SK-N-SH (cell line): ENCODE data around the gene PLA2G6. TPM values are rescaled to one million over a fixed set of nuclear protein-coding genes. Genes with fewer than 3 reads are reported as not detected.

Experiments used
- CTCF ChIA-PET: fragments of 300-600, 350-600 bp; formaldehyde crosslinking; extraction: SDS; loops from one replicate; lab custom pipeline; 2021; lab: Yijun Ruan, JAX
- POLR2A ChIA-PET: fragments of 350-600 bp; sonication (Branson Sonifier 250); formaldehyde crosslinking; extraction: SDS; loops from one replicate; lab custom pipeline; 2020; ENCODE audit warnings: antibody characterized with exemption, inconsistent platforms; lab: Yijun Ruan, JAX
- DNase-seq: peaks from one replicate; pipeline ENCODE4 v3.0.0; 2012
- H2AFZ ChIP-seq: fragments of 200-600 bp; sonication (generic); 2 replicates; pipeline ENCODE4 v1.8.1; 2016; ENCODE audit warnings: antibody characterized with exemption, mild to moderate bottlenecking, low read depth
- H3F3A ChIP-seq: fragments of 200-600 bp; sonication (generic); replicated peaks from 2 replicates; pipeline ENCODE3; 2016; ENCODE audit warnings: antibody characterized with exemption, mild to moderate bottlenecking; ENCODE audit not compliant: insufficient read depth
- H3K27ac ChIP-seq, 2 experiments: fragments of 200-500 bp in 1 of 2; fragments of 200-600 bp in 1 of 2; sonication (Bioruptor generic) in 1 of 2; sonication (generic), shearing (Covaris generic) in 1 of 2; 2 replicates each; pipeline versions ENCODE4 v1.5.1 to v1.6.1; 2014 to 2016; ENCODE audit warnings: low read depth in 2 of 2, inconsistent platforms in 1 of 2, low read length in 1 of 2, mild to moderate bottlenecking in 1 of 2, mixed read lengths in 1 of 2
- H3K27me3 ChIP-seq: fragments of 200-600 bp; sonication (generic), shearing (Covaris generic); 2 replicates; pipeline ENCODE4 v1.6.1; 2016; ENCODE audit warnings: mixed run types; ENCODE audit not compliant: insufficient read depth
- H3K36me3 ChIP-seq, 2 experiments: fragments of 200-500 bp in 1 of 2; fragments of 200-600 bp in 1 of 2; sonication (Bioruptor generic) in 1 of 2; sonication (generic) in 1 of 2; replicated peaks in 1 of 2; 2 replicates each; pipeline versions ENCODE3 to v1.5.1; 2014 to 2016; ENCODE audit warnings: low read length in 1 of 2, mild to moderate bottlenecking in 1 of 2; ENCODE audit not compliant: insufficient read depth in 2 of 2, control insufficient read depth in 1 of 2
- H3K4me1 ChIP-seq, 2 experiments: fragments of 200-500 bp in 1 of 2; fragments of 200-600 bp in 1 of 2; sonication (Bioruptor generic) in 1 of 2; sonication (generic), shearing (Covaris generic) in 1 of 2; 2 replicates each; pipeline versions ENCODE4 v1.5.1 to v1.6.1; 2014 to 2016; ENCODE audit warnings: low read depth in 1 of 2, low read length in 1 of 2, mixed run types in 1 of 2; ENCODE audit not compliant: insufficient read depth in 2 of 2, control insufficient read depth in 1 of 2
- H3K4me2 ChIP-seq: fragments of 200-600 bp; sonication (generic), shearing (Covaris generic); 2 replicates; pipeline ENCODE4 v1.6.1; 2017; ENCODE audit warnings: mixed run types
- H3K4me3 ChIP-seq, 2 experiments: fragments of 200-500 bp in 1 of 2; fragments of 200-600 bp in 1 of 2; sonication (Bioruptor generic) in 1 of 2; sonication (generic), shearing (Covaris generic) in 1 of 2; 2 replicates each; pipeline versions ENCODE4 v1.5.1 to v1.8.1; 2014 to 2016; ENCODE audit warnings: low read depth in 2 of 2, inconsistent platforms in 1 of 2, low read length in 1 of 2, mild to moderate bottlenecking in 1 of 2, mixed read lengths in 1 of 2, moderate library complexity in 1 of 2
- H3K79me2 ChIP-seq: fragments of 200-600 bp; sonication (generic); 2 replicates; pipeline ENCODE4 v1.8.1; 2017; ENCODE audit warnings: mild to moderate bottlenecking; ENCODE audit not compliant: insufficient read depth
- H3K9ac ChIP-seq: fragments of 200-600 bp; sonication (generic); 2 replicates; pipeline ENCODE4 v1.6.1; 2017; ENCODE audit warnings: mixed run types
- H3K9me2 ChIP-seq: fragments of 200-600 bp; sonication (generic); 2 replicates; pipeline ENCODE4 v1.6.1; 2017; ENCODE audit warnings: mixed run types
- H3K9me3 ChIP-seq: fragments of 200-600 bp; sonication (generic); 2 replicates; pipeline ENCODE4 v1.6.1; 2017; ENCODE audit warnings: mixed run types, mild to moderate bottlenecking, moderate library complexity
- H4K20me1 ChIP-seq: fragments of 200-600 bp; sonication (generic); 2 replicates; pipeline ENCODE4 v1.6.1; 2017; ENCODE audit warnings: mild to moderate bottlenecking, mixed run types; ENCODE audit not compliant: insufficient read depth
- CHD2 ChIP-seq: fragments of 150-350 bp; IDR thresholded peaks from 2 replicates; pipeline ENCODE4 v1.6.1; 2018; ENCODE audit warnings: low read length; ENCODE audit not compliant: partially characterized antibody
- CTCF ChIP-seq: fragments of 200-600 bp; sonication (generic); IDR thresholded peaks from 2 replicates; pipeline ENCODE4 v1.6.1; 2017; ENCODE audit warnings: antibody characterized with exemption, mild to moderate bottlenecking, moderate library complexity
- FOXJ3 ChIP-seq: sonication (generic); formaldehyde crosslinking; IDR thresholded peaks from 2 replicates; pipeline ENCODE4 v1.5.1; 2020; ENCODE audit warnings: mild to moderate bottlenecking, missing genetic modification reagents
- FOXM1 ChIP-seq: IDR thresholded peaks from 2 replicates; pipeline ENCODE4 v1.4.0; 2012; ENCODE audit warnings: low read depth, mild to moderate bottlenecking
- GABPA ChIP-seq: IDR thresholded peaks from 2 replicates; pipeline ENCODE4 v1.4.0; 2012; ENCODE audit warnings: low read depth, mild to moderate bottlenecking
- JUND ChIP-seq: IDR thresholded peaks from 2 replicates; pipeline ENCODE4 v1.4.0; 2012
- MAX ChIP-seq: IDR thresholded peaks from 2 replicates; pipeline ENCODE4 v1.4.0; 2012; ENCODE audit warnings: low read depth
- MXI1 ChIP-seq: IDR thresholded peaks from 2 replicates; pipeline ENCODE4 v1.6.1; 2012; ENCODE audit warnings: mild to moderate bottlenecking, low read depth, low read length, improper control_type of control experiment
- NFIC ChIP-seq: IDR thresholded peaks from 2 replicates; pipeline ENCODE4 v1.4.0; 2012; ENCODE audit warnings: borderline replicate concordance
- NRF1 ChIP-seq: IDR thresholded peaks from 2 replicates; pipeline ENCODE4 v1.6.1; 2012; ENCODE audit warnings: low read depth, mild to moderate bottlenecking, low read length
- PBX3 ChIP-seq: IDR thresholded peaks from 2 replicates; pipeline ENCODE4; 2012
- RAD21 ChIP-seq: IDR thresholded peaks from 2 replicates; pipeline ENCODE4 v1.6.1; 2012; ENCODE audit warnings: mild to moderate bottlenecking, low read length
- RCOR1 ChIP-seq: fragments of 150-350 bp; IDR thresholded peaks from 2 replicates; pipeline ENCODE4 v1.6.1; 2017; ENCODE audit warnings: antibody characterized with exemption, low read length
- REST ChIP-seq: IDR thresholded peaks from 2 replicates; pipeline ENCODE4 v1.6.1; 2012; ENCODE audit warnings: mild to moderate bottlenecking, low read depth, low read length, moderate library complexity
- RFX5 ChIP-seq: IDR thresholded peaks from 2 replicates; pipeline ENCODE4 v1.6.1; 2012; ENCODE audit warnings: mild to moderate bottlenecking, improper control_type of control experiment, low read length
- SIN3A ChIP-seq: IDR thresholded peaks from 2 replicates; pipeline ENCODE4 v1.6.1; 2012; ENCODE audit warnings: low read depth, mild to moderate bottlenecking, low read length, moderate library complexity, borderline replicate concordance
- SMC3 ChIP-seq: IDR thresholded peaks from 2 replicates; pipeline ENCODE4 v1.6.1; 2012; ENCODE audit warnings: low read depth, low read length, improper control_type of control experiment
- TEAD4 ChIP-seq: IDR thresholded peaks from 2 replicates; pipeline ENCODE4 v1.4.0; 2012; ENCODE audit warnings: mild to moderate bottlenecking, borderline replicate concordance; ENCODE audit not compliant: insufficient read depth
- WGBS: methylation state at CpG from one replicate; pipeline ENCODE4 v1.1.6; 2017; ENCODE audit warnings: low lambda C conversion rate; 5-methylcytosine and 5-hydroxymethylcytosine counted together
- polyA plus RNA-seq, 3 experiments: library from polyadenylated mRNA; depleted of rRNA; stranded (reverse); fragments of >200 nt; gene quantifications; 2 replicates each; pipeline ENCODE4 v1.2.3, GENCODE V29; 2012
- TF ChIP-seq, protein P1 (sequence below): fragments of 150-350 bp; IDR thresholded peaks from 2 replicates; pipeline ENCODE4 v1.6.1; 2017; ENCODE audit warnings: antibody characterized with exemption, low read length, low read depth, borderline replicate concordance

PLA2G6 gene
- polyA plus RNA-seq, 1 of the 3 experiments (the other 2 are of a cell fraction) = 10.5 TPM

DNA sequence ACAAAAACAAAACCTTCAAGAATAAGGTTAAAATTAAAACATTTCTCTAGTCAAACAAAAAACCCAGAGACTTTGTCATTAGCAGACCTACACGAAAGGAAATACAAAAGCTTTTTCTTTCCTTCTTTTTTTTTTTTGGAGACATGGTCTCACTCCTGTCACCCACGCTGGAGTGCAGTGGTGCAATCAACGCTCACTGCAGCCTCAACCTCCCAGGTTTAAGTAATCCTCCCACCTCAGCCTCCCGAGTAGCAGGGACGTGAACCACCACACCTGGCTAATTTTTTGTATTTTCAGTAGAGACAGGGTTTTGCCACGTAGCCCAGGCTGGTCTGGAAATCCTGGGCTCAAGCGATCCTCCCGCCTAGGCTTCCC is 30.5 kb downstream of the PLA2G6 start:
- ChIA-PET CTCF (interaction anchor here (1.0 kb wide), 1 partner anchor 51 kb away, joined by 3 read pairs; the partner anchor contains the start of gene MAFF), POLR2A (no interaction called here)
- H3K4me2 ChIP-seq = no peak overlapping the region
- no peaks in the 10 kb centered on the region for H3K27me3 ChIP-seq
- H3F3A ChIP-seq = no peaks in the 10 kb centered on the region
- no peak overlapping the region for H3K27ac ChIP-seq
- no peaks in the 10 kb centered on the region for H3K9me2 ChIP-seq
- H4K20me1 ChIP-seq = no peaks in the 10 kb centered on the region
- H3K36me3 ChIP-seq = no peaks in the 10 kb centered on the region
- no peaks in the 10 kb centered on the region for H3K9me3 ChIP-seq
- no peaks in the 10 kb centered on the region; a peak in 1 of 4 replicates for H3K4me1 ChIP-seq
- H3K4me3 ChIP-seq = no peak overlapping the region
- no peaks in the 10 kb centered on the region for H3K79me2 ChIP-seq
- no peak for DNase-seq
- TF ChIP-seq MAX (no peak), FOXJ3 (CRISPR knock-in tag) (no peak), NRF1 (no peak), RFX5 (no peak), CTCF (no peak), FOXM1 (no peak), CHD2 (no peak), TEAD4 (no peak), SMC3 (no peak), REST (no peak), GABPA (no peak), RCOR1 (no peak), RAD21 (no peak), NFIC (no peak), SIN3A (no peak), JUND (no peak), PBX3 (no peak), MXI1 (no peak)
- TF ChIP-seq, protein P1, sequence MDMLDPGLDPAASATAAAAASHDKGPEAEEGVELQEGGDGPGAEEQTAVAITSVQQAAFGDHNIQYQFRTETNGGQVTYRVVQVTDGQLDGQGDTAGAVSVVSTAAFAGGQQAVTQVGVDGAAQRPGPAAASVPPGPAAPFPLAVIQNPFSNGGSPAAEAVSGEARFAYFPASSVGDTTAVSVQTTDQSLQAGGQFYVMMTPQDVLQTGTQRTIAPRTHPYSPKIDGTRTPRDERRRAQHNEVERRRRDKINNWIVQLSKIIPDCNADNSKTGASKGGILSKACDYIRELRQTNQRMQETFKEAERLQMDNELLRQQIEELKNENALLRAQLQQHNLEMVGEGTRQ = no peak
- H3K9ac ChIP-seq = no peak overlapping the region
- WGBS = 92% methylated on average over 8 of the region's 8 CpGs
- H2AFZ ChIP-seq = no peak overlapping the region
